ENCODE measurements around the gene ALS2. TPM values are rescaled to one million over a fixed set of nuclear protein-coding genes. Genes with fewer than 3 reads are reported as not detected.
A peak's percentile ranks its signal among the peaks of the same experiment; 100 is the strongest.
"Not testable (repeated sequence)": the region's sequence is repeated elsewhere in the genome, so short reads cannot be mapped to it uniquely, and the experiment has no call there.

ALS2 gene
- 57.5 TPM for total RNA-seq

DNA sequence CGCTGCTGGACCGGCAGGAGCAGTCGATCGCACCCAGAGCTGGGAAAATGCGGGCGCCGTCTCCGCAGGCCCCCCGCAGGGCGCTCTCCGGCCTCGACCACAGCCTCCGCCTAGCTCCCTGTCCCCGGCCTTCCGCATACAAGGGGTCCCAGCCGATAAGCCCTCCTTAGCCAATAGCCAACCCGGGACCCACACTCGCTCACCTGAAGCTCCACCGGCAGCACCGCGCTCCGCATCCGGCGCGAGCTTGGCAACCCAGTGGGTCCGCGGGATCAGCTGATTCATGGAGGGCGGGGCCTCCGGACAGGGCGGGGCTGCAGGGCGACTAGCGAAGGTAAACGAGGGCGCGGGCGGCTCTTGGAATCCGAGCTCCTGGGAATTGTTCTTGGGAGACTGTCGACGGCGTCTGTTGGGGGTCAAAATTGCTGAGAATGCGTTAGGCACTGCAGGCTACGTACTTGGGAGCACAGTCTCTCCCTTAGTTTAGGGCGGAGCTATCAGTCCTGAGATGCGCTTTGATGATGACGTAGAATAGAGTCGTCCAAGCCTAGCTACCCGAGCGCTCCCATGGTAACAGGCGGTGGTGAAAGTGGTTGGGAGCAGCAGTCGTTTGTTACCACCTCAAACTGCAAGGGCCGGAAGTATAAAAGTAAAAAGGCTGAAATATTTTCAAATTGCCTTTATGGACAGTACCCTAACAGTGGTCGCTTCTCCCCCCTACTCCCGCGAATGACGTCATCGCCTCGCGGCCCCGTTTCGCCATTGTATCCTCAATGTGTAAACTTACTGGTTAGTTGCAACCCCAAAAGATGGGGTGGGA, at the start of gene ALS2:
ALS2 (minus strand) TSS at position 260 of the 820 bp plus-strand sequence. CDS start 12,048 bp downstream, outside the sequence.
- FAIRE-seq (no peak), DNase-seq (ENCODE audit: low spot score in 2 of 2) (peak; percentile 76 to 87)

DNA sequence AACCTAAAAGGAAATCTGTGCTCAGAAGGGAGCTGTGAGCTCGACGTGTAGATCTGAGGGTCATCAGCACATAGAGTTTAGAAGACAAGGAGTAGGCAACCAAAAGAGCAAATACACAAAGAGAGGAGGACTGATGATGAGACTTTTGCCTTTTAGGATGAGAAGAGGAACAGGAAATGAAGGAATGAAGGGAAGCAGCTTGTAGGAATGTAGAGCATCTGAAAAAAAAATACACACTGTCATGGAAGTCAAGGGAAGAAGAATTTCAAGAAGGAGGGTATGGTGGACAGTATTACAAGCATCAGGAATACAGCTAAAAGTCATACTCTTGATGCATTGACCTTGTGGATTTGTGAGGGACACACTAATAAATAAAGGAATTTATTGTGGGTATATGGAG, 47.5 kb upstream of the ALS2 start:
- DNase-seq (ENCODE audit: low spot score in 2 of 2) (no peak), FAIRE-seq (no peak)

DNA sequence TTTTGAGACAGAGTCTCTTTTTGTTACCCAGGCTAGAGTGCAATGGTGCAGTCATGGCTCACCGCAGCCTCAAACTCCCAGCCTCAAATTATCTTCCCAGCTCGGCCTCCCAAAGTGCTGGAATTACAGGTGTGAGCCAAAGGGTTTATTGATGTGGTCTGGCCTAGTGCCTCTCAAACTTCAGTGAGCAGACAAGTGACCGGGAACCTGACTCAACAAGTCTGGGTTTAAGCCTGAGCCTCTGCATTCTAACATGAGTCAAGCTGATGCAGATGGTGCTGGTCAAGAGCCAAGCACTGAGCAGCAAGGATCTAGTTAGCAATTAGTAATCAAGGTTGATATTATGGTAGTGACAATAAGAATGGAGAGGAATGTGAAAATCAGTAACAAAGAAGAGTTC, 46.9 kb upstream of the ALS2 start:
- FAIRE-seq: no peak
- DNase-seq (ENCODE audit: low spot score in 2 of 2): no peak

GRCh38 chr2:201824212-201824611, 43.5 kb upstream of the ALS2 start:
- FAIRE-seq (no peak), DNase-seq (ENCODE audit: low spot score in 2 of 2) (no peak)

- FAIRE-seq (no peak), DNase-seq (ENCODE audit: low spot score in 2 of 2) (no peak)
Observed at GRCh38 chr2:201821080-201821479, 40.3 kb upstream of the ALS2 start.

DNA sequence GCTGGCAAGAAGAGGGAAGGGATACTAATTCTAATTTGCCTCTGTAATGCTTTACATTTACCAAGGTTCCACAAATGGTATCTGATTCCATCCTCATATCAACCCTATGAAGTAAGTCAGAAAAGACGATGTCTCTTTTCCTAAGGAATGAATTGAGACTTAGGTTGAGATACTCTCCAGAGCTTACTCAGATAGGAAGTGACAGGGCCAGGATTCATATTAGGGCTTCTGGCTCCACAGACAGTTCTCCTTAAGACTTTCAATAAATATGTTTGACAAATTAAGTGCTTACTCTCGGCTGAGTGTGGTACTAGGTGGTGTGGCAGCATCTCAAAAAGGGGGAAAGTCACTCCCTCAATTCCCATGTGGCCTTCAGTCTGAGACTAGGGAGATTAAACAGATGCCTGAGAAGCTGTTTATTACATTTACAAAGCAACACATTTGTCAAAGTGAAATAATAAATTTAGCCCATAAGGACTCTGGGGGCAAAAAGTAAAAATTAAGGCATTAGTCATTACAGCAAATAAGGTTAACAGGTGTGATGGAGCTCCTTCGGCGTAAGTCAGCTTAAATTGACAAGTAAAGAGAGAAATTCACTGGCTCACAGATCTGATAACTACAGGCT, 39.8 kb upstream of the ALS2 start:
- DNase-seq (ENCODE audit: low spot score in 2 of 2) (no peak), FAIRE-seq (no peak)

DNA sequence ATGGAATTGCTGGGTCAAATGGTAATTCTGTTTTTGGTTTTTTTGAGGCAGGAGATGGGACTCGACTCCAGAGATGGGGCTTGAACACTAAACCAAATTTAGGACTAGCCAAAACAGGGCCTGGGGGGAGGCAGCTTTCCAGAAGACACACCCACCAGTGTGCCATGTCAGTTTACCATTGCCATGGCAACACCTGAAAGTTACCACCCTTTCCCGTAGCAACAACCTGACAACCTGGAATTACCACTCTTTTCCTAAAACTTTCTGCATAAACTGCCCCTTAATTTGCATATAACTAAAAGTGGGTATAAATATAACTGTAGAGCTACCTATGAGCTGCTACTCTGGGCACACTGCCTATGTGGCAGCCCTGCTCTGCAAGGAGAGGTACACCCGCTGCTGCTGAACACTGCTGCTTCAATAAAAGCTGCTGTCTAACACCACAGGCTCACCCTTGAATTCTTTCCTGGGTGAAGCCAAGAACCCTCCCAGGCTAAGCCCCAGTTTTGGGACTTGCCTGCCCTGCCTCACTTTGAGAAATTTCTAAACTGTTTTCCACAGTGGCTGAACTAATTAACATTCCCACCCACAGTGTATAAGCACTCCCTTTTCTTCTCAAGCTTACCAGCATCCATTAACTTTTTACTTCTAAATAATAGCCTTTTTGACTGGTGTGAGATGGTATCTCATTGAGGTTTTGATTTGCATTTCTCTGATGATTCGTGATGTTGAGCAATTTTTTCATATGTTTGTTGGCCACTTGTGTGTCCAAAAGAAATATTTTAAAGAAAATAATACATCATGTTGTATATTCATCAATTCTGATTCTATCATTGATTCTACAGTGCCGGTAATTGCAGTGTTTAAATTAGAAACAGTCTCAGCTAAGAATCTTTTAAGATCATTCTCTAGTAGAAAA, 36.2 kb upstream of the ALS2 start:
- no peak for FAIRE-seq
- DNase-seq (ENCODE audit: low spot score in 2 of 2): no peak

GRCh38 chr2:201813996-201814760, 33.4 kb upstream of the ALS2 start:
- FAIRE-seq (no peak), DNase-seq (ENCODE audit: low spot score in 2 of 2) (no peak)

DNA sequence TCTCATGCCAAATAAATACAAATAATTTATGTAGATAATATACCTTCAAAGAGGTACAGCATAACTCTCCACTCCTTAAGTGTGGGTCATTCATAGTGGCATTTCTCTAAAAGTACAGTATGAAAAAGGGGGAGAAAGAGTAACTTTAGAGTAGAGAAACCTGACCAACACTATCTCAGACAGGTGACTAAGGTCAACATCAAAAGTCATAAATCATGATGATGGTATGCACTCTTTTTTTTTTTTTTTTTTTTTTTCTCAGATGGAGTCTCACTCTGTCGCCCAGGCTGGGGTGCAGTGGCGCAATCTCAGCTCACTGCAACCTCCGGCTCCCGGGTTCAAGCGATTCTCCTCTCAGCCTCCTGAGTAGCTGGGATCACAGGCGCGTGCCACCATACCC, 29.9 kb upstream of the ALS2 start:
- FAIRE-seq; DNase-seq (ENCODE audit: low spot score in 2 of 2): not testable (repeated sequence)

- no peak for DNase-seq (ENCODE audit: low spot score in 2 of 2)
- FAIRE-seq: no peak
Observed at GRCh38 chr2:201809633-201810032, 28.9 kb upstream of the ALS2 start.

GRCh38 chr2:201808027-201808426, 27.3 kb upstream of the ALS2 start:
- FAIRE-seq (no peak), DNase-seq (ENCODE audit: low spot score in 2 of 2) (no peak)

- DNase-seq (ENCODE audit: low spot score in 2 of 2) (no peak), FAIRE-seq (no peak)
Observed at GRCh38 chr2:201807452-201807999, 26.8 kb upstream of the ALS2 start.

GRCh38 chr2:201806442-201807170, 25.9 kb upstream of the ALS2 start, which contains the start of gene CDK15:
CDK15 (plus strand) TSS chr2:201806537; CDS start chr2:201806665, 128 bp downstream.
- FAIRE-seq (no peak), DNase-seq (ENCODE audit: low spot score in 2 of 2) (no peak)

- FAIRE-seq; DNase-seq (ENCODE audit: low spot score in 2 of 2): not testable (repeated sequence)
Observed at GRCh38 chr2:201798914-201799285, 18.2 kb upstream of the ALS2 start.

GRCh38 chr2:201798252-201798913, 17.6 kb upstream of the ALS2 start:
- DNase-seq (ENCODE audit: low spot score in 2 of 2): no peak
- no peak for FAIRE-seq

GRCh38 chr2:201797175-201797840, 16.6 kb upstream of the ALS2 start:
- FAIRE-seq: no peak
- no peak for DNase-seq (ENCODE audit: low spot score in 2 of 2)

DNA sequence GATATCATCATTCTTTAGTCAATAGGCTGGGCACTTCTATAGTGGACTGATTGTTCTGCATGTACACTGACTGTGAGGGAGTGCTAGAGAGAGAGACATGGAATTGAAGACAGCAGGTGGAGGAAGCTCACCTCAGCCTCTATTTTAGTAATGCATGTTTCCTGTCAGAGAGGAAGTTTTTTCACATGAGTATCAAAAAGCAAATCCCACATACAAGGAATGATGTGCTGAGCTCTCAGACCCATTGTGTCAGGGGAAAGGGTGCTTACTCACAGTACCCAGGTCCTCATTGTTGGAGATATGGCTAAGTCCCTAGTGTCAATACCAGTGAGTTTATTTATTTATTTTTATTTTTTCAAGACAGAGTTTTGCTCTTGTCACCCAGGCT, 15.7 kb upstream of the ALS2 start:
- DNase-seq (ENCODE audit: low spot score in 2 of 2) (no peak), FAIRE-seq (no peak)
